IMR-90 (cell line): ENCODE measurements around the gene MUTYH.

Experiments used
- BHLHE40 ChIP-seq: fragments of 150-350 bp; IDR thresholded peaks from 2 replicates; pipeline ENCODE4 v1.6.1; 2016; ENCODE audit warnings: mild to moderate bottlenecking, low read depth, low read length
- CHD1 ChIP-seq: IDR thresholded peaks from 2 replicates; pipeline ENCODE4 v1.6.1; 2012; ENCODE audit warnings: low read depth, low read length, improper control_type of control experiment
- MAZ ChIP-seq: IDR thresholded peaks from 2 replicates; pipeline ENCODE4 v1.6.1; 2012; ENCODE audit warnings: low read depth, mild to moderate bottlenecking, low read length, improper control_type of control experiment, moderate library complexity, borderline replicate concordance
- MXI1 ChIP-seq: IDR thresholded peaks from 2 replicates; pipeline ENCODE4 v1.6.1; 2012; ENCODE audit warnings: low read depth, mild to moderate bottlenecking, low read length, moderate library complexity, borderline replicate concordance
- NFE2L2 ChIP-seq: fragments of 150-350 bp; IDR thresholded peaks from 2 replicates; pipeline ENCODE4 v1.6.1; 2016; ENCODE audit warnings: low read depth, mild to moderate bottlenecking, low read length
- POLR2A ChIP-seq: IDR thresholded peaks from 2 replicates; pipeline ENCODE4 v1.6.1; 2012; ENCODE audit warnings: mild to moderate bottlenecking, low read depth, low read length
- RAD21 ChIP-seq: IDR thresholded peaks from 2 replicates; pipeline ENCODE4 v1.6.1; 2012; ENCODE audit warnings: low read length, improper control_type of control experiment
- RCOR1 ChIP-seq: IDR thresholded peaks from 2 replicates; pipeline ENCODE4 v1.6.1; 2012; ENCODE audit warnings: mild to moderate bottlenecking, low read length, improper control_type of control experiment; ENCODE audit not compliant: insufficient replicate concordance
- RFX5 ChIP-seq: IDR thresholded peaks from 2 replicates; pipeline ENCODE4 v1.8.0; 2012; ENCODE audit warnings: low read depth, mild to moderate bottlenecking, low read length, moderate library complexity
- SMC3 ChIP-seq: fragments of 150-350 bp; IDR thresholded peaks from 2 replicates; pipeline ENCODE4 v1.6.1; 2016; ENCODE audit warnings: low read depth, mild to moderate bottlenecking, antibody characterized with exemption, low read length, moderate library complexity
- TF ChIP-seq, protein P1 (sequence below): conservative IDR thresholded peaks from 2 replicates; pipeline ENCODE4 v1.5.1; 2012; ENCODE audit warnings: mild to moderate bottlenecking, low read depth, low read length, improper control_type of control experiment
- TF ChIP-seq, protein P2 (sequence below): fragments of 150-350 bp; IDR thresholded peaks from 2 replicates; pipeline ENCODE4 v1.6.1; 2016; ENCODE audit warnings: low read depth, mild to moderate bottlenecking, low read length, moderate library complexity, borderline replicate concordance
- TF ChIP-seq, protein P3 (sequence below): fragments of 150-350 bp; IDR thresholded peaks from 2 replicates; pipeline ENCODE4 v1.6.1; 2017; ENCODE audit warnings: mild to moderate bottlenecking, antibody characterized with exemption, low read length, low read depth

DNA sequence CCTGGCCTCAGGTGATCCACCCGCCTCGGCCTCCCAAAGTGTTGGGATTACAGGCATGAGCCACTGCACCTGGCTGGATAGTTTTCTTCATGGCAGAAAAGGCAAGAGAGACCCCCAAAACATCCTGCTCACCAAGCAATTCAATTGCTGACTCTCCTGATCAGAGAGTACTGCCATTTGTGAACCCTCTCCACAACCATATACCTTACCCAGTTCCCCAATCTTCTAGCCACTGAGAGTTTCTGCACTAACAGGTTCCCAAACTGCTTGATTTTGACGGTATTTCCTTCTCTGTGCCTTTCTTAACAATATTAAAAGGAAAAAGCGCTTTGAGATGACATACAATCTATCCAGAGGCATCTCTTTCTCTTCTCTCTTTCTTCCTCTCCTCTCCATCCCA, 39.9 kb upstream of the MUTYH start:
- TF ChIP-seq NFE2L2: no peak
- TF ChIP-seq, protein P1, sequence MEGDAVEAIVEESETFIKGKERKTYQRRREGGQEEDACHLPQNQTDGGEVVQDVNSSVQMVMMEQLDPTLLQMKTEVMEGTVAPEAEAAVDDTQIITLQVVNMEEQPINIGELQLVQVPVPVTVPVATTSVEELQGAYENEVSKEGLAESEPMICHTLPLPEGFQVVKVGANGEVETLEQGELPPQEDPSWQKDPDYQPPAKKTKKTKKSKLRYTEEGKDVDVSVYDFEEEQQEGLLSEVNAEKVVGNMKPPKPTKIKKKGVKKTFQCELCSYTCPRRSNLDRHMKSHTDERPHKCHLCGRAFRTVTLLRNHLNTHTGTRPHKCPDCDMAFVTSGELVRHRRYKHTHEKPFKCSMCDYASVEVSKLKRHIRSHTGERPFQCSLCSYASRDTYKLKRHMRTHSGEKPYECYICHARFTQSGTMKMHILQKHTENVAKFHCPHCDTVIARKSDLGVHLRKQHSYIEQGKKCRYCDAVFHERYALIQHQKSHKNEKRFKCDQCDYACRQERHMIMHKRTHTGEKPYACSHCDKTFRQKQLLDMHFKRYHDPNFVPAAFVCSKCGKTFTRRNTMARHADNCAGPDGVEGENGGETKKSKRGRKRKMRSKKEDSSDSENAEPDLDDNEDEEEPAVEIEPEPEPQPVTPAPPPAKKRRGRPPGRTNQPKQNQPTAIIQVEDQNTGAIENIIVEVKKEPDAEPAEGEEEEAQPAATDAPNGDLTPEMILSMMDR: no peak
- TF ChIP-seq POLR2A: no peak
- TF ChIP-seq RAD21: no peak
- TF ChIP-seq, protein P2, sequence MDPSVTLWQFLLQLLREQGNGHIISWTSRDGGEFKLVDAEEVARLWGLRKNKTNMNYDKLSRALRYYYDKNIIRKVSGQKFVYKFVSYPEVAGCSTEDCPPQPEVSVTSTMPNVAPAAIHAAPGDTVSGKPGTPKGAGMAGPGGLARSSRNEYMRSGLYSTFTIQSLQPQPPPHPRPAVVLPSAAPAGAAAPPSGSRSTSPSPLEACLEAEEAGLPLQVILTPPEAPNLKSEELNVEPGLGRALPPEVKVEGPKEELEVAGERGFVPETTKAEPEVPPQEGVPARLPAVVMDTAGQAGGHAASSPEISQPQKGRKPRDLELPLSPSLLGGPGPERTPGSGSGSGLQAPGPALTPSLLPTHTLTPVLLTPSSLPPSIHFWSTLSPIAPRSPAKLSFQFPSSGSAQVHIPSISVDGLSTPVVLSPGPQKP: no peak
- no peak for TF ChIP-seq CHD1
- TF ChIP-seq BHLHE40: no peak
- TF ChIP-seq SMC3: no peak
- no peak for TF ChIP-seq RFX5
- no peak for TF ChIP-seq MAZ
- TF ChIP-seq, protein P3, sequence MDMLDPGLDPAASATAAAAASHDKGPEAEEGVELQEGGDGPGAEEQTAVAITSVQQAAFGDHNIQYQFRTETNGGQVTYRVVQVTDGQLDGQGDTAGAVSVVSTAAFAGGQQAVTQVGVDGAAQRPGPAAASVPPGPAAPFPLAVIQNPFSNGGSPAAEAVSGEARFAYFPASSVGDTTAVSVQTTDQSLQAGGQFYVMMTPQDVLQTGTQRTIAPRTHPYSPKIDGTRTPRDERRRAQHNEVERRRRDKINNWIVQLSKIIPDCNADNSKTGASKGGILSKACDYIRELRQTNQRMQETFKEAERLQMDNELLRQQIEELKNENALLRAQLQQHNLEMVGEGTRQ: no peak
- TF ChIP-seq RCOR1: no peak
- TF ChIP-seq MXI1: no peak
